ENCODE data around the gene KCTD1.

GRCh38 chr18:26432651-26433424 is 115.5 kb downstream of the KCTD1 start:
- TF ChIP-seq CTCF (IDR thresholded peaks at IDR 0.05) = no peak
- no peak for TF ChIP-seq EZH2 (IDR thresholded peaks at IDR 0.05; ENCODE audit: borderline replicate concordance, insufficient read depth, low read depth, low read length, poor library complexity, severe bottlenecking)

Measured in B cell (primary cell).